ENCODE measurements around the gene FBXO4. TPM values are rescaled to one million over a fixed set of nuclear protein-coding genes. Genes with fewer than 3 reads are reported as not detected.

Gene FBXO4
- total RNA-seq, 4 donors from 2014 or later: 23.8 to 33.9 (median 30.4) TPM

GRCh38 chr5:41883936-41884335 is 41.1 kb upstream of the FBXO4 start:
- no peak for TF ChIP-seq CTCF (IDR thresholded peaks at IDR 0.05; ENCODE audit: low read depth)

- TF ChIP-seq CTCF (IDR thresholded peaks at IDR 0.05; ENCODE audit: low read depth): no peak
These were observed 39.8 kb upstream of the FBXO4 start for GRCh38 chr5:41885286-41885685.

GRCh38 chr5:41891066-41891707 is 33.9 kb upstream of the FBXO4 start:
- no peak for TF ChIP-seq CTCF (IDR thresholded peaks at IDR 0.05; ENCODE audit: low read depth)

- TF ChIP-seq CTCF (IDR thresholded peaks at IDR 0.05; ENCODE audit: low read depth): no peak
These were observed 33.0 kb upstream of the FBXO4 start for GRCh38 chr5:41892031-41892430.

- no peak for TF ChIP-seq CTCF (IDR thresholded peaks at IDR 0.05; ENCODE audit: low read depth)
These were observed 31.8 kb upstream of the FBXO4 start for GRCh38 chr5:41893074-41893851.

- TF ChIP-seq CTCF (IDR thresholded peaks at IDR 0.05; ENCODE audit: low read depth): no peak
These were observed 28.9 kb upstream of the FBXO4 start for GRCh38 chr5:41896230-41896629.

GRCh38 chr5:41903382-41903891 is 21.6 kb upstream of the FBXO4 start:
- TF ChIP-seq CTCF (IDR thresholded peaks at IDR 0.05; ENCODE audit: low read depth): no peak
